ENCODE results near the gene ZNF22. TPM values are rescaled to one million over a fixed set of nuclear protein-coding genes. Genes with fewer than 3 reads are reported as not detected.

Gene ZNF22
- total RNA-seq, 1 experiment from 2014 or later, result 36.9 TPM

DNA sequence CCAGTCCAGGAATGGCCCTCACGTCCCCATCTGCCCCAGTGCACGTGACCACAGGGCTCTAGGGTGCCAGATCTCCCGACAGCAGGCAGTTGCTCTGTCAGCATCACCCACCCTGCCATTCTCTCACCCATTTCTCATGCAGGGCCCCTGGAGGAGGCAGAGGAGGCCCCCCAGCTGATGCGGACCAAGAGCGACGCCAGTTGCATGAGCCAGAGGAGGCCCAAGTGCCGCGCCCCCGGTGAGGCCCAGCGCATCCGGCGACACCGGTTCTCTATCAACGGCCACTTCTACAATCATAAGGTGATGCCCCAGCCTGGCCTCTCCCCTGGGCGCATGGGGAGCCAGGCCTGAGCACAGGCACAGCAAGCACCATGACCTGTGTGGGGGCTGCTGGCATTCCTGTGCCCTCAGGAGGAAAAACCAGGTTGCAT is 16.0 kb upstream of the ZNF22 start:
- H3K27me3 ChIP-seq (ENCODE audit: insufficient read depth, low read length), result no peaks in the 10 kb centered on the region
- no peak overlapping the region for H3K56ac ChIP-seq (ENCODE audit: insufficient read length, low read depth, low read length)
- no peak overlapping the region for H3K18ac ChIP-seq (ENCODE audit: insufficient read length, low read depth, low read length)
- H3K79me2 ChIP-seq (ENCODE audit: insufficient read depth, low read length), result no peaks in the 10 kb centered on the region
- no peaks in the 10 kb centered on the region for H3K79me1 ChIP-seq (ENCODE audit: insufficient read depth, low read depth, low read length, poor library complexity, severe bottlenecking)
- TF ChIP-seq, protein P1, sequence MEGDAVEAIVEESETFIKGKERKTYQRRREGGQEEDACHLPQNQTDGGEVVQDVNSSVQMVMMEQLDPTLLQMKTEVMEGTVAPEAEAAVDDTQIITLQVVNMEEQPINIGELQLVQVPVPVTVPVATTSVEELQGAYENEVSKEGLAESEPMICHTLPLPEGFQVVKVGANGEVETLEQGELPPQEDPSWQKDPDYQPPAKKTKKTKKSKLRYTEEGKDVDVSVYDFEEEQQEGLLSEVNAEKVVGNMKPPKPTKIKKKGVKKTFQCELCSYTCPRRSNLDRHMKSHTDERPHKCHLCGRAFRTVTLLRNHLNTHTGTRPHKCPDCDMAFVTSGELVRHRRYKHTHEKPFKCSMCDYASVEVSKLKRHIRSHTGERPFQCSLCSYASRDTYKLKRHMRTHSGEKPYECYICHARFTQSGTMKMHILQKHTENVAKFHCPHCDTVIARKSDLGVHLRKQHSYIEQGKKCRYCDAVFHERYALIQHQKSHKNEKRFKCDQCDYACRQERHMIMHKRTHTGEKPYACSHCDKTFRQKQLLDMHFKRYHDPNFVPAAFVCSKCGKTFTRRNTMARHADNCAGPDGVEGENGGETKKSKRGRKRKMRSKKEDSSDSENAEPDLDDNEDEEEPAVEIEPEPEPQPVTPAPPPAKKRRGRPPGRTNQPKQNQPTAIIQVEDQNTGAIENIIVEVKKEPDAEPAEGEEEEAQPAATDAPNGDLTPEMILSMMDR (conservative IDR thresholded peaks at IDR 0.05), result no peak
- H3K4ac ChIP-seq (ENCODE audit: low read depth, low read length), result no peak overlapping the region
- no peak overlapping the region for H3K9ac ChIP-seq (ENCODE audit: extremely low read depth, insufficient read length, low read length)
- no peaks in the 10 kb centered on the region for H3K23me2 ChIP-seq (ENCODE audit: insufficient read length, low read depth, low read length, poor library complexity, severe bottlenecking)
- no peak overlapping the region for H2AFZ ChIP-seq (ENCODE audit: low read length)
- H3K4me1 Mint-ChIP-seq, result peaks cover 63 to 67% of the 10 kb centered on the region in 2 experiments
- H2BK15ac ChIP-seq (ENCODE audit: low read depth, low read length), result no peak overlapping the region
- no peak overlapping the region for H2BK20ac ChIP-seq (ENCODE audit: low read depth, low read length, poor library complexity, severe bottlenecking)
- no peak for DNase-seq
- H4K8ac ChIP-seq (replicated peaks; ENCODE audit: insufficient read length, low read depth, low read length), result no peak overlapping the region
- no peaks in the 10 kb centered on the region; a peak in 2 of 5 replicates for H3K9me3 Mint-ChIP-seq
- H2AK5ac ChIP-seq (ENCODE audit: insufficient read length, low read length), result no peak overlapping the region
- H2BK12ac ChIP-seq (ENCODE audit: insufficient read length, low read depth, low read length), result no peak overlapping the region
- no peaks in the 10 kb centered on the region for H3K9me3 ChIP-seq (ENCODE audit: control insufficient read depth, low read depth, low read length)
- H2BK5ac ChIP-seq (ENCODE audit: insufficient read length, low read length), result no peak overlapping the region
- H4K5ac ChIP-seq (ENCODE audit: insufficient read length, low read depth, low read length), result no peak overlapping the region
- H3K4me2 ChIP-seq (ENCODE audit: insufficient read depth, insufficient read length, low read length), result no peak overlapping the region
- H4K20me1 ChIP-seq (ENCODE audit: control insufficient read depth, insufficient read depth, insufficient read length), result no peaks in the 10 kb centered on the region
- H3K36me3 Mint-ChIP-seq (ENCODE audit: insufficient read depth in 1 of 3, low read depth in 3 of 3), result peaks cover 4 to 9% (median 8%) of the 10 kb centered on the region in 3 experiments; a peak in 5 of 7 replicates
- H3K4me1 ChIP-seq (ENCODE audit: insufficient read depth, low read length), result peaks cover 12% of the 10 kb centered on the region; the same call in 1 of the 2 replicates
- H2BK120ac ChIP-seq (ENCODE audit: low read depth, low read length, poor library complexity, severe bottlenecking), result no peak overlapping the region
- H4K91ac ChIP-seq (ENCODE audit: insufficient read length, low read depth, low read length), result no peak overlapping the region
- no CpG with 5 or more reads among the region's 15 CpGs for WGBS (ENCODE audit: extremely low coverage, insufficient read length, low lambda C conversion rate)
- no peak overlapping the region; a peak in 1 of 7 replicates for H3K27ac Mint-ChIP-seq
- H3K27me3 Mint-ChIP-seq (ENCODE audit: low read depth), result peaks cover 3% of the 10 kb centered on the region
- no peak overlapping the region for H3K4me3 Mint-ChIP-seq
- no peak overlapping the region for H3K14ac ChIP-seq (ENCODE audit: insufficient read depth, low read length)
- H3K27ac ChIP-seq (ENCODE audit: insufficient read length, low read depth, low read length), result no peak overlapping the region
- no peak overlapping the region for H3K23ac ChIP-seq (ENCODE audit: insufficient read length, low read depth, low read length)
- H3T11ph ChIP-seq (ENCODE audit: low read length), result no peak overlapping the region

Data from H9 (cell line).